Testis (tissue), 3 donors: ENCODE measurements around the gene CDK1. TPM values are rescaled to one million over a fixed set of nuclear protein-coding genes. Genes with fewer than 3 reads are reported as not detected.

Source experiments
- DNase-seq: peaks from one replicate; pipeline ENCODE4 v3.0.0-alpha.2; 2019
- H3K27ac ChIP-seq, 2 donors: fragments of 200-600 bp; sonication (generic); one replicate each; pipeline ENCODE4 v1.5.1; 2019
- H3K27me3 ChIP-seq: fragments of 200-600 bp; sonication (generic); one replicate; pipeline ENCODE4 v1.5.1; 2019
- H3K36me3 ChIP-seq: fragments of 200-600 bp; sonication (generic); one replicate; pipeline ENCODE4 v1.5.1; 2017; ENCODE audit warnings: low read depth; ENCODE audit errors: missing control alignments
- H3K4me1 ChIP-seq: fragments of 200-600 bp; sonication (generic); one replicate; pipeline ENCODE4 v1.5.1; 2019
- H3K4me3 ChIP-seq, 2 donors: fragments of 200-600 bp; sonication (generic); one replicate each; pipeline ENCODE4 v1.5.1; 2017 to 2019
- H3K9me3 ChIP-seq: fragments of 200-600 bp; sonication (generic); one replicate; pipeline ENCODE4 v1.5.1; 2017
- POLR2A ChIP-seq: fragments of 450-650 bp; IDR thresholded peaks from one replicate; pipeline ENCODE4 v1.6.1; 2017; ENCODE audit warnings: antibody characterized with exemption, mild to moderate bottlenecking, moderate library complexity
- WGBS, 2 donors: methylation state at CpG; one replicate each; pipeline ENCODE4 v1.1.5; 2018; 5-methylcytosine and 5-hydroxymethylcytosine counted together
- intact Hi-C: fragments of 100-400 bp; cut with DNase I; formaldehyde crosslinking; loops from one replicate; pipeline ENCODE4 v1.15.1; 2023; ENCODE audit warnings: low total_unique reads
- polyA plus RNA-seq: library from polyadenylated mRNA; stranded (reverse); fragments of 350-450 nt; fragmentation: Illumina TruSeq; extraction: RNeasy Lipid Tissue Mini Kit (QIAGEN cat#74804); gene quantifications from one replicate; pipeline ENCODE4 v1.2.3, GENCODE V29; 2014; ENCODE audit warnings: low read depth, low replicate concordance; ENCODE audit not compliant: insufficient read depth
- total RNA-seq, 2 donors: library from RNA; depleted of rRNA; stranded (reverse); fragments of >200 nt; gene quantifications; one replicate each; pipeline ENCODE4 v1.2.3, GENCODE V29; 2016
- TF ChIP-seq, protein P1 (sequence below), 3 experiments: fragments of 450-650 bp in 2 of 3; fragments of 200-600 bp in 1 of 3; sonication (generic) in 1 of 3; IDR thresholded peaks; one replicate each; pipeline ENCODE4 v1.5.1; 2016 to 2019; ENCODE audit warnings: antibody characterized with exemption in 3 of 3, mild to moderate bottlenecking in 2 of 3, moderate library complexity in 1 of 3

Gene CDK1
- total and polyA plus RNA-seq, 3 donors from 2014 or later: 11.8 to 47.9 (median 14.3) TPM

DNA sequence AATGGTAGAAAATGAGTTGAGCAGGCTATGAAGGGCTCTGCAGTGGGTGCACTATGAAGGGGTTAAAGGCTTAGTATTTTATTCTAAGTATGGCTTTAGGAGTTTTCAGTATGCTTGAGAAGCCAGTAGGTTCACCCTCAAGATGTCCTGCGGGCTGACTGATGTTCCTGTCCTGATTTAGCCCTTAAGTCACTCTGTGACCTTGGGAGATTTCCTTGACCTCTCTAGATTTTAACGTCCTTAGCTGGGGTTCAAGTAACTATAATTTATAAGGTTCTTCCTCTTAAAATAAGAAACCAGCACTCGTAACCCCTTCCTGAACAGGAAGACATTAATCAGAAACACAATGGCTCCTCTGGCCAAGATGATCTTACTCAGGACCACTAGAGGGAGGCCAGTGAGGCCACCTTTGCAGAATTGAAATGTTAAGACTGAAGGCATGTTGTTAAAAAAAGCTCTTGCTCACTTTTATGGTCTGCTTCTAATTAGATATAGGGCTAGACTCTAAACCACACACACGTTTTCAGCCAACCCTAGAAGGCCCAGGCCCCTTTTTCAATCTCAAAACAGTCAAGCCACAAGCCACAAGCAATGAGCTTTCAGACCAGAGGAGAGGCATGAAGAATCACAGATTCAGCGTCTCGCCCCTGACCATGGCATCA is 41.9 kb downstream of the CDK1 start:
- TF ChIP-seq, protein P1, sequence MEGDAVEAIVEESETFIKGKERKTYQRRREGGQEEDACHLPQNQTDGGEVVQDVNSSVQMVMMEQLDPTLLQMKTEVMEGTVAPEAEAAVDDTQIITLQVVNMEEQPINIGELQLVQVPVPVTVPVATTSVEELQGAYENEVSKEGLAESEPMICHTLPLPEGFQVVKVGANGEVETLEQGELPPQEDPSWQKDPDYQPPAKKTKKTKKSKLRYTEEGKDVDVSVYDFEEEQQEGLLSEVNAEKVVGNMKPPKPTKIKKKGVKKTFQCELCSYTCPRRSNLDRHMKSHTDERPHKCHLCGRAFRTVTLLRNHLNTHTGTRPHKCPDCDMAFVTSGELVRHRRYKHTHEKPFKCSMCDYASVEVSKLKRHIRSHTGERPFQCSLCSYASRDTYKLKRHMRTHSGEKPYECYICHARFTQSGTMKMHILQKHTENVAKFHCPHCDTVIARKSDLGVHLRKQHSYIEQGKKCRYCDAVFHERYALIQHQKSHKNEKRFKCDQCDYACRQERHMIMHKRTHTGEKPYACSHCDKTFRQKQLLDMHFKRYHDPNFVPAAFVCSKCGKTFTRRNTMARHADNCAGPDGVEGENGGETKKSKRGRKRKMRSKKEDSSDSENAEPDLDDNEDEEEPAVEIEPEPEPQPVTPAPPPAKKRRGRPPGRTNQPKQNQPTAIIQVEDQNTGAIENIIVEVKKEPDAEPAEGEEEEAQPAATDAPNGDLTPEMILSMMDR (IDR thresholded peaks at IDR 0.05): peak in 2 of 3 experiments; percentile 19 to 26
- TF ChIP-seq POLR2A: no peak
- intact Hi-C loops: loop anchor here (10.0 kb wide), 1 partner anchor 125 kb away; the partner anchor contains the start of gene RHOBTB1
- Histone ChIP-seq H3K4me1 (peaks cover 7% of the 10 kb centered on the region), H3K36me3 (no peaks in the 10 kb centered on the region), H3K27ac (no peak overlapping the region), H3K4me3 (no peak overlapping the region), H3K9me3 (no peaks in the 10 kb centered on the region), H3K27me3 (no peaks in the 10 kb centered on the region)
- WGBS, 2 donors: 68 to 78% methylated on average over 6 of the region's 6 CpGs
- no peak for DNase-seq

DNA sequence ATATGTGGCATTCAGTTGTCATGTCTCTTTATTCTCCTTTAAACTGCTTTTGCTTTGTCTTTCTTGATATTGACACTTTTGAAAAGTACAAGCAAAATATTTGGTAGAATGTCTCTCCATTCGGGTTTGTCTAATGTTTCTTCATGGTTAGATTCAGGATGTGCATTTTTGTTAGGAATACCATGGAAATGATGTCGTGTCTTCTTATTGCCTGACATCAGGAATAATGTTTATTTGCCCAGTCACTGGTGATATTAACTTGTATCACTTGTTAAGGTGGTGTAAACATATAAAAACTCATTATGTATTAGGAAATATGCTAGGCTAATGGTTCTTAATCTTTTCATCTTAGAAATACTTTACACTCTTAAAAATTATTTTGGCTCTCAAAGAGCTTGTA is 43.4 kb downstream of the CDK1 start:
- H3K27ac ChIP-seq: no peak overlapping the region
- WGBS, 2 donors: 67 to 68% methylated on average over 2 of the region's 2 CpGs
- intact Hi-C loops: loop anchor here (10.0 kb wide), 1 partner anchor 123 kb away; the partner anchor contains the start of gene RHOBTB1

DNA sequence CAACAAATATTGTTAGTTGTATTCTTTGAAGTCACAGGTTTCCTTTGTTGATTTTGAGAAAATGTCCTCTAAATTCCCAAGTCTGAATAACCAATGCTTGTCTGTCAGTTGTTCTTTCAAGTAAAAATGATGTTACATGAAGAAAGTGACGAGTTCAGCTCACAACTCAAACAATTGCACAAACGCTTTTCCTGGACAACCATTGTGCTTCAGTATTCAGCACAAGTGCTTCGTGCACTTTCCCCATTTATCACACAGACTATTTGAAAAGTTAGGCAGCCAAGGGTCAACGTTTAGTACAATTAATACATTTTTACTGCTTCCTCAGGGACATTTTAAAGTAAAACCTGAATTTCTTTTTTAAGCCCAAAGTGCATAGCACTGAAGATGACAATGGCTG is 44.5 kb downstream of the CDK1 start:
- Histone ChIP-seq H3K4me3 (no peak overlapping the region), H3K36me3 (no peaks in the 10 kb centered on the region), H3K4me1 (peaks cover 7% of the 10 kb centered on the region), H3K27me3 (no peaks in the 10 kb centered on the region), H3K27ac (no peak overlapping the region), H3K9me3 (no peaks in the 10 kb centered on the region)
- intact Hi-C loops: loop anchor here (10.0 kb wide), 1 partner anchor 122 kb away; the partner anchor contains the start of gene RHOBTB1
- no peak for DNase-seq
- WGBS, 2 donors: 59 to 79% methylated on average over 4 of the region's 4 CpGs
- no peak for TF ChIP-seq POLR2A
- TF ChIP-seq, protein P1 (IDR thresholded peaks at IDR 0.05): no peak

More for the DNA sequence above, 43.4 kb downstream of the CDK1 start:
- Histone ChIP-seq H3K4me3 (no peak overlapping the region), H3K9me3 (no peaks in the 10 kb centered on the region), H3K4me1 (peaks cover 7% of the 10 kb centered on the region), H3K27me3 (no peaks in the 10 kb centered on the region), H3K36me3 (no peaks in the 10 kb centered on the region)
- no peak for DNase-seq
- TF ChIP-seq POLR2A: no peak
- TF ChIP-seq, protein P1 (IDR thresholded peaks at IDR 0.05): no peak

DNA sequence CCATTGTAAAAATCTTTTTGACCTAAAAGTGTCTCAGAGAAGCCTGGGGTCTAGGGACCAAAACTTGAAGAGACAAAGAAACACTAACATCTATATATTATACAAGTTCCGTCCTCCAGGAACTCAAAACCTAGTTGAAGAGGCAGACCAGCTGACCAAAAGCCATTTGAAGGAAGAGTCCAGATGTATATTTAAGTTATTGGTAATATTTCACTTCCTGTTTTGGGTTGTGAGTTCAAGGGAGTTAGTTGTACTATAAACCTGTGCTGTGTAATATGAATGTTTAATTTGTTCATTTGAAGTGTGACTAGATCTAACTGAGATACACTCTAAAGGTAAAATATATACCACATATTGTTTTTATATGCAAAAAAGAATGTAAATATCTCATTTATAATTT is 45.0 kb downstream of the CDK1 start:
- TF ChIP-seq, protein P1 (IDR thresholded peaks at IDR 0.05): no peak
- no peak for TF ChIP-seq POLR2A
- no peak overlapping the region for H3K4me3 ChIP-seq
- H3K4me1 ChIP-seq: peaks cover 12% of the 10 kb centered on the region
- no peaks in the 10 kb centered on the region for H3K9me3 ChIP-seq
- no peak overlapping the region for H3K27ac ChIP-seq
- no peaks in the 10 kb centered on the region for H3K27me3 ChIP-seq
- no peaks in the 10 kb centered on the region for H3K36me3 ChIP-seq
- no peak for DNase-seq
- WGBS, 2 donors: 93 to 95% methylated on average over 1 of the region's 1 CpG
- intact Hi-C loops: loop anchor here (10.0 kb wide), 1 partner anchor 121 kb away; the partner anchor contains the start of gene RHOBTB1

DNA sequence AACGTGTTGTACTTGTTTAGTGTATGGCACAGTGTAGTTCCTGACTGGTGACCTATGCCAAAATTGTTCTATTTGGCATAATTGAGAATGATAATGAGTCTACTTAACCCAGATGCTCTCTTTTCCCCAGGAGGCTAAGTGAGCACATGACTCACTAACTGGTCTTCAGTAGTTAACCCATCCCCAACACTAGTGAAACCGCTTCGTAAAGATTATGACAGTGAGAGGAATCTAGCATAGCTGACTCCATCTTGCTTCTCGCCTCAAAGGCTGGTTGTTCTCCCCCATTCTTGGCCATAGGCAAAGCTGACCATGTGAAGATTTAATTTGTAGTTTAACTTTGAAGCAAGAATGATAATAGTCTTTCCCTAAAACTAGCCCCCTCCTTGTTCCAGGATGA is 47.2 kb downstream of the CDK1 start:
- no peaks in the 10 kb centered on the region for H3K9me3 ChIP-seq
- TF ChIP-seq, protein P1 (IDR thresholded peaks at IDR 0.05): no peak
- no peak for TF ChIP-seq POLR2A
- no peak for DNase-seq
- WGBS, 2 donors: 83 to 94% methylated on average over 3 to 4 of the region's 4 CpGs
- intact Hi-C loops: loop anchor here (10.0 kb wide), 1 partner anchor 119 kb away; the partner anchor contains the start of gene RHOBTB1
- H3K4me3 ChIP-seq: no peak overlapping the region
- H3K27me3 ChIP-seq: no peaks in the 10 kb centered on the region
- no peak overlapping the region for H3K27ac ChIP-seq
- H3K36me3 ChIP-seq: no peaks in the 10 kb centered on the region
- H3K4me1 ChIP-seq: peaks cover 12% of the 10 kb centered on the region
